H1 (cell line): ENCODE results near the gene ARHGEF26. TPM values are rescaled to one million over a fixed set of nuclear protein-coding genes. Genes with fewer than 3 reads are reported as not detected.

Source experiments
- ATF2 ChIP-seq: IDR thresholded peaks from 2 replicates; pipeline ENCODE4 v1.6.1; 2012; ENCODE audit warnings: low read length, inconsistent platforms
- BCL11A ChIP-seq, 2 experiments: IDR thresholded peaks; one replicate each; pipeline ENCODE4 v1.6.1; 2011; ENCODE audit warnings: low read depth in 2 of 2, low read length in 2 of 2, mild to moderate bottlenecking in 2 of 2
- CHD1 ChIP-seq: IDR thresholded peaks from 2 replicates; pipeline ENCODE4 v1.6.1; 2012; ENCODE audit warnings: low read depth, low read length, improper control_type of control experiment
- HDAC6 ChIP-seq: IDR thresholded peaks from one replicate; pipeline ENCODE4 v1.7.1; 2012; ENCODE audit warnings: low read depth, mild to moderate bottlenecking, inconsistent platforms, low read length, moderate library complexity
- KDM1A ChIP-seq: fragments of 200-600, 300-600 bp; sonication (generic); IDR thresholded peaks from 2 replicates; pipeline ENCODE4 v1.7.1; 2016; ENCODE audit warnings: mild to moderate bottlenecking, low read length, borderline replicate concordance
- MAFK ChIP-seq: IDR thresholded peaks from 2 replicates; pipeline ENCODE4 v1.6.1; 2012; ENCODE audit warnings: low read depth, mild to moderate bottlenecking, improper control_type of control experiment, low read length
- PHF8 ChIP-seq: fragments of 200-600 bp; sonication (generic); conservative IDR thresholded peaks from 2 replicates; pipeline ENCODE4 v1.7.1; 2012; ENCODE audit warnings: low read depth, mild to moderate bottlenecking, inconsistent platforms, low read length, moderate library complexity
- POLR2AphosphoS5 ChIP-seq: IDR thresholded peaks from 2 replicates; pipeline ENCODE4 v1.6.1; 2011; ENCODE audit warnings: low read depth, low read length
- TEAD4 ChIP-seq: IDR thresholded peaks from 2 replicates; pipeline ENCODE4 v1.6.1; 2012; ENCODE audit warnings: low read depth, low read length, inconsistent platforms, mixed read lengths
- polyA plus RNA-seq, 7 experiments: library from polyadenylated mRNA; depleted of rRNA in 3 of 7; stranded (reverse) in 5 of 7; unstranded in 2 of 7; fragments of >200 nt in 5 of 7; fragments of 200-250 nt in 2 of 7; gene quantifications; 1 replicate in 5 of 7; 2 replicates in 1 of 7; 4 replicates in 1 of 7; pipeline versions ENCODE4 v1.2.1 to v1.2.3, GENCODE V29; 2011 to 2013; ENCODE audit warnings: missing spikeins in 2 of 7, mixed read lengths in 2 of 7
- total RNA-seq: library from RNA; stranded (reverse); fragmentation: NEBNext Ultra II Directional; extraction: Animal tissue kit (Norgen Biotek cat#: 25700); gene quantifications from 2 replicates; pipeline ENCODE4 v1.2.1, GENCODE V29; 2021

ARHGEF26 gene
- total and polyA plus RNA-seq, 2 of the 8 experiments (the other 6 are each of a cell fraction or from before 2014, with no cell fraction given), result 3.1 to 15.6 TPM

- TF ChIP-seq ATF2, result no peak
- no peak for TF ChIP-seq TEAD4
- no peak for TF ChIP-seq MAFK
- no peak for TF ChIP-seq CHD1
- no peak for TF ChIP-seq BCL11A (IDR thresholded peaks at IDR 0.05; ENCODE audit: low read depth in 2 of 2, low read length in 2 of 2)
- no peak for TF ChIP-seq HDAC6
- TF ChIP-seq KDM1A, result no peak
- no peak for TF ChIP-seq POLR2AphosphoS5
- TF ChIP-seq PHF8, result no peak
Observed at GRCh38 chr3:154229217-154229590, 108.0 kb downstream of the ARHGEF26 start (continued).
